Spinal cord (tissue), 10 donors: ENCODE data around the gene GSS. TPM values are rescaled to one million over a fixed set of nuclear protein-coding genes. Genes with fewer than 3 reads are reported as not detected.
A peak's percentile ranks its signal among the peaks of the same experiment; 100 is the strongest.

ENCODE experiments used
- DNase-seq, 6 donors: peaks; one replicate each; pipeline versions ENCODE4 v3.0.0 to v3.0.0-alpha.2; 2013 to 2015; ENCODE audit warnings: low spot score in 6 of 6, low read depth in 4 of 6
- H3K27ac ChIP-seq: one replicate; pipeline ENCODE4 v1.5.1; 2013; ENCODE audit warnings: low read depth, low read length, control low read depth
- H3K27me3 ChIP-seq: one replicate; pipeline ENCODE4 v1.6.1; 2013; ENCODE audit warnings: low read length; ENCODE audit not compliant: control insufficient read depth, insufficient read depth
- H3K36me3 ChIP-seq: one replicate; pipeline ENCODE4 v1.6.1; 2013; ENCODE audit warnings: low read length; ENCODE audit not compliant: control insufficient read depth, insufficient read depth
- H3K4me1 ChIP-seq: one replicate; pipeline ENCODE4 v1.6.1; 2013; ENCODE audit warnings: low read length; ENCODE audit not compliant: control insufficient read depth, insufficient read depth
- H3K4me3 ChIP-seq: one replicate; pipeline ENCODE4 v1.5.1; 2013; ENCODE audit warnings: low read depth, low read length, control low read depth
- H3K9me3 ChIP-seq: one replicate; pipeline ENCODE4 v1.6.1; 2013; ENCODE audit warnings: low read length; ENCODE audit not compliant: control insufficient read depth, insufficient read depth
- WGBS: methylation state at CpG from one replicate; pipeline ENCODE4 v1.1.5; 2013; ENCODE audit warnings: missing lambda C conversion rate; ENCODE audit not compliant: insufficient coverage; 5-methylcytosine and 5-hydroxymethylcytosine counted together
- polyA plus RNA-seq, 2 donors: library from polyadenylated mRNA; unstranded; fragments of 120-200 nt; gene quantifications; one replicate each; pipeline ENCODE4 v1.2.1, GENCODE V29; 2013; ENCODE audit not compliant: insufficient read length in 2 of 2
- total RNA-seq, 2 donors: library from RNA; depleted of rRNA in 1 of 2; stranded (reverse); fragments of 120-200 nt in 1 of 2; fragments of >200 nt in 1 of 2; gene quantifications; one replicate each; pipeline versions ENCODE4 v1.2.3 to v1.2.4, GENCODE V29; 2013 to 2014
- donor health status: healthy.

GSS gene
- total and polyA plus RNA-seq, 4 donors = 34.5 to 51.0 (median 46.8) TPM

GRCh38 chr20:34968042-34968775 is 12.6 kb upstream of the GSS start:
- Histone ChIP-seq H3K27me3 (no peaks in the 10 kb centered on the region), H3K9me3 (no peaks in the 10 kb centered on the region), H3K4me3 (no peak overlapping the region), H3K36me3 (no peaks in the 10 kb centered on the region), H3K4me1 (peaks cover 15% of the 10 kb centered on the region), H3K27ac (no peak overlapping the region)
- WGBS = 67% methylated on average over 4 of the region's 7 CpGs
- DNase-seq = no peak

GRCh38 chr20:34967421-34967820 is 11.8 kb upstream of the GSS start:
- DNase-seq = no peak
- WGBS = 85% methylated on average over 4 of the region's 5 CpGs
- Histone ChIP-seq H3K4me3 (no peak overlapping the region), H3K36me3 (no peaks in the 10 kb centered on the region), H3K27me3 (no peaks in the 10 kb centered on the region), H3K9me3 (no peaks in the 10 kb centered on the region), H3K4me1 (peaks cover 15% of the 10 kb centered on the region), H3K27ac (no peak overlapping the region)

- peaks cover 4% of the 10 kb centered on the region for H3K4me1 ChIP-seq
- no peak overlapping the region for H3K27ac ChIP-seq
- H3K36me3 ChIP-seq = no peaks in the 10 kb centered on the region
- WGBS = 97% methylated on average over 5 of the region's 5 CpGs
- DNase-seq = no peak
- no peaks in the 10 kb centered on the region for H3K27me3 ChIP-seq
- no peaks in the 10 kb centered on the region for H3K9me3 ChIP-seq
- H3K4me3 ChIP-seq = no peak overlapping the region
These were observed 9.4 kb upstream of the GSS start for GRCh38 chr20:34965051-34965450.

GRCh38 chr20:34964486-34964885 is 8.9 kb upstream of the GSS start:
- H3K27me3 ChIP-seq = no peaks in the 10 kb centered on the region
- H3K9me3 ChIP-seq = no peaks in the 10 kb centered on the region
- no peak for DNase-seq
- H3K4me1 ChIP-seq = peaks cover 4% of the 10 kb centered on the region
- no peaks in the 10 kb centered on the region for H3K36me3 ChIP-seq
- H3K4me3 ChIP-seq = no peak overlapping the region
- 90% methylated on average over 5 of the region's 5 CpGs for WGBS
- H3K27ac ChIP-seq = no peak overlapping the region

GRCh38 chr20:34956751-34957472 is 1.3 kb upstream of the GSS start:
- Histone ChIP-seq H3K27ac (peak overlapping the region; percentile 95), H3K36me3 (no peaks in the 10 kb centered on the region), H3K4me1 (peaks cover 19% of the 10 kb centered on the region), H3K4me3 (no peak overlapping the region), H3K27me3 (no peaks in the 10 kb centered on the region), H3K9me3 (no peaks in the 10 kb centered on the region)
- DNase-seq = no peak
- WGBS = 51% methylated on average over 19 of the region's 21 CpGs

- no peak for DNase-seq
- H3K27ac ChIP-seq = peak overlapping the region; percentile 95
- 0% methylated on average over 3 of the region's 6 CpGs for WGBS
These were observed 444 bp upstream of the GSS start for GRCh38 chr20:34956041-34956458.

GRCh38 chr20:34954904-34955230 is 739 bp downstream of the GSS start:
- H3K27me3 ChIP-seq = no peaks in the 10 kb centered on the region
- H3K4me1 ChIP-seq = peaks cover 19% of the 10 kb centered on the region
- no peaks in the 10 kb centered on the region for H3K9me3 ChIP-seq
- peaks cover 7% of the 10 kb centered on the region for H3K36me3 ChIP-seq
- 8% methylated on average over 12 of the region's 13 CpGs for whole genome bisulfite sequencing
- peak in 2 of 6 donors; percentile 12 to 62 for DNase-seq
- H3K27ac ChIP-seq = peak overlapping the region; percentile 95
- H3K4me3 ChIP-seq = peak overlapping the region; percentile 95

More at GRCh38 chr20:34956041-34956458, 444 bp upstream of the GSS start:
- Histone ChIP-seq H3K4me1 (peaks cover 19% of the 10 kb centered on the region), H3K27me3 (no peaks in the 10 kb centered on the region), H3K36me3 (peaks cover 3% of the 10 kb centered on the region), H3K4me3 (peak overlapping the region; percentile 95), H3K9me3 (no peaks in the 10 kb centered on the region)

GRCh38 chr20:34953960-34954359 is 1.6 kb downstream of the GSS start:
- no CpG with 5 or more reads among the region's 7 CpGs for WGBS
- no peak for DNase-seq
- Histone ChIP-seq H3K27ac (no peak overlapping the region), H3K27me3 (no peaks in the 10 kb centered on the region), H3K9me3 (no peaks in the 10 kb centered on the region), H3K4me1 (peaks cover 19% of the 10 kb centered on the region), H3K36me3 (peaks cover 14% of the 10 kb centered on the region), H3K4me3 (no peak overlapping the region)

GRCh38 chr20:34952671-34953070 is 2.9 kb downstream of the GSS start:
- peak in 1 of 6 donors; percentile 2 for DNase-seq

GRCh38 chr20:34951652-34952051 is 4.0 kb downstream of the GSS start:
- 40% methylated on average over 3 of the region's 8 CpGs for WGBS
- DNase-seq = peak in 2 of 6 donors; percentile 3 to 11
- no peak overlapping the region for H3K27ac ChIP-seq
- H3K27me3 ChIP-seq = no peaks in the 10 kb centered on the region
- H3K9me3 ChIP-seq = no peaks in the 10 kb centered on the region
- H3K4me3 ChIP-seq = no peak overlapping the region
- H3K4me1 ChIP-seq = peaks cover 14% of the 10 kb centered on the region
- peaks cover 14% of the 10 kb centered on the region for H3K36me3 ChIP-seq

More at GRCh38 chr20:34952671-34953070, 2.9 kb downstream of the GSS start:
- H3K27me3 ChIP-seq = no peaks in the 10 kb centered on the region
- H3K9me3 ChIP-seq = no peaks in the 10 kb centered on the region
- no peak overlapping the region for H3K4me3 ChIP-seq
- H3K4me1 ChIP-seq = peaks cover 19% of the 10 kb centered on the region
- H3K36me3 ChIP-seq = peaks cover 14% of the 10 kb centered on the region
- no CpG with 5 or more reads among the region's 5 CpGs for WGBS
- no peak overlapping the region for H3K27ac ChIP-seq
